Suprapubic skin (tissue), 4 donors: Measurements from ENCODE around the gene TRIM47. TPM values are rescaled to one million over a fixed set of nuclear protein-coding genes. Genes with fewer than 3 reads are reported as not detected.
A peak's percentile ranks its signal among the peaks of the same experiment; 100 is the strongest.

Experiments
- DNase-seq, 2 donors: peaks; one replicate each; pipeline ENCODE4 v3.0.0-alpha.2; 2019; ENCODE audit warnings: low spot score in 2 of 2
- H3K27ac ChIP-seq: fragments of 200-600 bp; sonication (generic); one replicate; pipeline ENCODE4 v1.5.1; 2019
- H3K27me3 ChIP-seq: fragments of 200-600 bp; sonication (generic); one replicate; pipeline ENCODE4 v1.5.1; 2019
- H3K36me3 ChIP-seq: fragments of 200-600 bp; sonication (generic); one replicate; pipeline ENCODE4 v1.5.1; 2019
- H3K4me1 ChIP-seq: fragments of 200-600 bp; sonication (generic); one replicate; pipeline ENCODE4 v1.5.1; 2019
- H3K4me3 ChIP-seq: fragments of 200-600 bp; sonication (generic); one replicate; pipeline ENCODE4 v1.5.1; 2019; ENCODE audit warnings: mild to moderate bottlenecking
- H3K9me3 ChIP-seq: fragments of 200-600 bp; sonication (generic); one replicate; pipeline ENCODE4 v1.5.1; 2019
- EP300 ChIP-seq: sonication (generic); formaldehyde crosslinking; IDR thresholded peaks from one replicate; pipeline ENCODE4 v1.6.1; 2017; ENCODE audit warnings: antibody characterized with exemption
- POLR2A ChIP-seq, 2 donors: fragments of 450-650 bp; IDR thresholded peaks; one replicate each; pipeline ENCODE4 v1.6.1; 2017; ENCODE audit warnings: antibody characterized with exemption in 2 of 2, mild to moderate bottlenecking in 2 of 2, moderate library complexity in 2 of 2
- POLR2AphosphoS5 ChIP-seq, 3 donors: sonication (generic); formaldehyde crosslinking; IDR thresholded peaks; one replicate each; pipeline ENCODE4 v1.6.1; 2017; ENCODE audit warnings: antibody characterized with exemption in 3 of 3
- WGBS: methylation state at CpG from one replicate; pipeline ENCODE4 v1.1.5; 2018; 5-methylcytosine and 5-hydroxymethylcytosine counted together
- total RNA-seq, 4 donors: library from RNA; depleted of rRNA; stranded (reverse); fragments of >200 nt; gene quantifications; one replicate each; pipeline ENCODE4 v1.1.0, GENCODE V29; 2016
- TF ChIP-seq, protein P1 (sequence below), 2 donors: fragments of 200-600 bp in 1 of 2; fragments of 450-650 bp in 1 of 2; sonication (generic) in 1 of 2; IDR thresholded peaks; one replicate each; pipeline ENCODE4 v1.5.1; 2016 to 2019; ENCODE audit warnings: antibody characterized with exemption in 2 of 2, mild to moderate bottlenecking in 1 of 2, moderate library complexity in 1 of 2

TRIM47 gene
- total RNA-seq, 4 donors from 2014 or later = 22.8 to 43.1 (median 27.7) TPM

- Histone ChIP-seq H3K27ac (no peak overlapping the region), H3K4me3 (no peak overlapping the region), H3K36me3 (peaks cover 61% of the 10 kb centered on the region), H3K27me3 (no peaks in the 10 kb centered on the region), H3K4me1 (peaks cover 79% of the 10 kb centered on the region), H3K9me3 (no peaks in the 10 kb centered on the region)
- no peak for DNase-seq
- TF ChIP-seq, protein P1, sequence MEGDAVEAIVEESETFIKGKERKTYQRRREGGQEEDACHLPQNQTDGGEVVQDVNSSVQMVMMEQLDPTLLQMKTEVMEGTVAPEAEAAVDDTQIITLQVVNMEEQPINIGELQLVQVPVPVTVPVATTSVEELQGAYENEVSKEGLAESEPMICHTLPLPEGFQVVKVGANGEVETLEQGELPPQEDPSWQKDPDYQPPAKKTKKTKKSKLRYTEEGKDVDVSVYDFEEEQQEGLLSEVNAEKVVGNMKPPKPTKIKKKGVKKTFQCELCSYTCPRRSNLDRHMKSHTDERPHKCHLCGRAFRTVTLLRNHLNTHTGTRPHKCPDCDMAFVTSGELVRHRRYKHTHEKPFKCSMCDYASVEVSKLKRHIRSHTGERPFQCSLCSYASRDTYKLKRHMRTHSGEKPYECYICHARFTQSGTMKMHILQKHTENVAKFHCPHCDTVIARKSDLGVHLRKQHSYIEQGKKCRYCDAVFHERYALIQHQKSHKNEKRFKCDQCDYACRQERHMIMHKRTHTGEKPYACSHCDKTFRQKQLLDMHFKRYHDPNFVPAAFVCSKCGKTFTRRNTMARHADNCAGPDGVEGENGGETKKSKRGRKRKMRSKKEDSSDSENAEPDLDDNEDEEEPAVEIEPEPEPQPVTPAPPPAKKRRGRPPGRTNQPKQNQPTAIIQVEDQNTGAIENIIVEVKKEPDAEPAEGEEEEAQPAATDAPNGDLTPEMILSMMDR (IDR thresholded peaks at IDR 0.05) = no peak
- TF ChIP-seq POLR2AphosphoS5 (IDR thresholded peaks at IDR 0.05) (no peak), EP300 (no peak), POLR2A (IDR thresholded peaks at IDR 0.05) (no peak)
- 83% methylated on average over 7 of the region's 9 CpGs for WGBS
Measured at GRCh38 chr17:75849724-75850123, 28.7 kb downstream of the TRIM47 start.

- H3K9me3 ChIP-seq = no peaks in the 10 kb centered on the region
- H3K27ac ChIP-seq = peak overlapping the region; percentile 9
- no peaks in the 10 kb centered on the region for H3K27me3 ChIP-seq
- H3K36me3 ChIP-seq = peaks cover 61% of the 10 kb centered on the region
- TF ChIP-seq EP300 (no peak), POLR2A (IDR thresholded peaks at IDR 0.05) (no peak), POLR2AphosphoS5 (IDR thresholded peaks at IDR 0.05) (no peak)
- TF ChIP-seq, protein P1 (IDR thresholded peaks at IDR 0.05) = no peak
- 80% methylated on average over 11 of the region's 11 CpGs for WGBS
- DNase-seq = no peak
- H3K4me1 ChIP-seq = peaks cover 79% of the 10 kb centered on the region
- no peak overlapping the region for H3K4me3 ChIP-seq
Measured at GRCh38 chr17:75849279-75849646, 29.1 kb downstream of the TRIM47 start.

GRCh38 chr17:75848523-75849278, 29.7 kb downstream of the TRIM47 start:
- H3K4me1 ChIP-seq = peaks cover 78% of the 10 kb centered on the region
- DNase-seq = peak in 1 of 2 donors; percentile 86
- peaks cover 61% of the 10 kb centered on the region for H3K36me3 ChIP-seq
- H3K27me3 ChIP-seq = no peaks in the 10 kb centered on the region
- no peaks in the 10 kb centered on the region for H3K9me3 ChIP-seq
- 21% methylated on average over 14 of the region's 16 CpGs for WGBS
- H3K27ac ChIP-seq = peak overlapping the region; percentile 9
- H3K4me3 ChIP-seq = no peak overlapping the region
- TF ChIP-seq POLR2A (IDR thresholded peaks at IDR 0.05) = no peak
- TF ChIP-seq, protein P1 (IDR thresholded peaks at IDR 0.05) = peak; percentile 57 to 74
- TF ChIP-seq EP300 = no peak

DNA sequence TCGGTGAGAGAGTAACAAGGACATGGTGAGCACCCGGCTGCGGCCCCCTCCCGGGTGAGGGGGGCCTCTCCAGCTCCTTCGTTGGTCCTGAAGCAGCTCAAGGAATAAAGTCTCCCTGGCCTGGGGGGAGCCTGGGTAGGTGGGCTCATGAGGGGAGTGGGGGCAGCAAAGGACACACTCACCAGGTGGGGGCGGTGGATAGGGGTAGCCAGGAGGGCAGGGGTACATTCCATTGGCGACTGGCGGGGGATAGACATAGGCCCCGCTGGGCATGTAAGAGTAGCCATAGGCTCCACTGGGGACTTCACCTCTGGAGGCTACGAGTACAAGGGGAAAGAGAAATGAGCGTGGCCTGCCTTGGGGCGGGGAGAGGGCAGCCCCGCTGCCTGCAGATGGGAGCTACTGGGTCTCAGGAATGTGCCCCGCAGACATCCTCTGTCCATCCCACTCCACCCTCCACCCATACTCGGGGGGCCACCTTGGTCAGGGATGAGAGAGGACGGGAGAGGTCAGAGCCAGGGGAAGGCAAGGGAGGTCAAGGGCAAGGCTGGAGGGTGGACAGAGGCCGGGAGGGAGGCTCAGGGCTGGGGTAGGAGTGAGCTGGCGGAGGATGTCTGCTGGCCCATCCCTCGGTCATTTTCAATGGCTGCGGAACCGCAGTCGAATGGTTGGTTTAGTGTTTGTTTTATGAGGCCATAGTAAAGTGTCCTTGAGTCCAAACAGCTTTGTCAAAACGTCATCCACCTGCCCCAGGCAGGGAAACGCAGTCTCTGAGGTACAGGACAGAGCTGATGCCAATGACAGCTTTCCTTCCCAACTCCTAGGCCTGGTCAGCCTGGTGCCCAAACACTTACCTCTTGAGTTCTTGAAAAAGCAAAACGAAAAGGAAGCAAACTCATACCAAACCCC, 30.5 kb downstream of the TRIM47 start:
- no peaks in the 10 kb centered on the region for H3K9me3 ChIP-seq
- H3K27ac ChIP-seq = peak overlapping the region; percentile 30
- H3K27me3 ChIP-seq = no peaks in the 10 kb centered on the region
- DNase-seq = no peak
- H3K36me3 ChIP-seq = peaks cover 61% of the 10 kb centered on the region
- H3K4me1 ChIP-seq = peaks cover 70% of the 10 kb centered on the region
- TF ChIP-seq POLR2AphosphoS5 (IDR thresholded peaks at IDR 0.05) = no peak
- TF ChIP-seq EP300 = no peak
- no peak for TF ChIP-seq POLR2A (IDR thresholded peaks at IDR 0.05)
- TF ChIP-seq, protein P1 (IDR thresholded peaks at IDR 0.05) = no peak
- H3K4me3 ChIP-seq = no peak overlapping the region
- 80% methylated on average over 25 of the region's 25 CpGs for WGBS
